H4 (cell line): ENCODE measurements around the gene LETMD1. TPM values are rescaled to one million over a fixed set of nuclear protein-coding genes. Genes with fewer than 3 reads are reported as not detected.

ENCODE experiments used
- DNase-seq: peaks from one replicate; pipeline ENCODE4 v3.0.0-alpha.2; 2015; ENCODE audit warnings: low spot score
- total RNA-seq: library from RNA; depleted of rRNA; stranded (reverse); fragments of >200 nt; shearing (Covaris generic); gene quantifications from 2 replicates; pipeline ENCODE4 v1.2.3, GENCODE V29; 2014

The LETMD1 gene
- total RNA-seq, 1 experiment from 2014 or later = 32.1 TPM

- peak; percentile 91 for DNase-seq
These were observed 22.1 kb upstream of the LETMD1 start, which contains the start of gene SLC11A2 for GRCh38 chr12:51025836-51026638. Gene SLC11A2, minus strand, starts transcription at chr12:51026384. Its CDS starts 15,656 bp downstream, at chr12:51010728.

- DNase-seq = no peak
These were observed 20.7 kb upstream of the LETMD1 start for GRCh38 chr12:51027342-51027835.

GRCh38 chr12:51028126-51028812 is 19.9 kb upstream of the LETMD1 start:
- peak; percentile 30 for DNase-seq

GRCh38 chr12:51028813-51029150 is 19.3 kb upstream of the LETMD1 start:
- no peak for DNase-seq

- no peak for DNase-seq
These were observed 15.1 kb upstream of the LETMD1 start for GRCh38 chr12:51033048-51033447.

- no peak for DNase-seq
These were observed 14.6 kb upstream of the LETMD1 start for GRCh38 chr12:51033457-51034089.

- no peak for DNase-seq
These were observed 11.8 kb upstream of the LETMD1 start for GRCh38 chr12:51036279-51036678.

GRCh38 chr12:51048661-51049251 is 629 bp downstream of the LETMD1 start:
- DNase-seq = no peak

GRCh38 chr12:51049525-51049924 is 1.4 kb downstream of the LETMD1 start:
- DNase-seq = no peak

GRCh38 chr12:51051787-51052186 is 3.7 kb downstream of the LETMD1 start:
- DNase-seq = no peak

- no peak for DNase-seq
These were observed 6.9 kb downstream of the LETMD1 start for GRCh38 chr12:51055060-51055459.

- DNase-seq = peak; percentile 16
These were observed 8.1 kb downstream of the LETMD1 start for GRCh38 chr12:51056242-51056641.

GRCh38 chr12:51059086-51059485 is 11.0 kb downstream of the LETMD1 start:
- no peak for DNase-seq

GRCh38 chr12:51062631-51063397 is 14.7 kb downstream of the LETMD1 start:
- DNase-seq = no peak

- no peak for DNase-seq
These were observed 17.4 kb downstream of the LETMD1 start for GRCh38 chr12:51065530-51065929.

GRCh38 chr12:51067229-51067628 is 19.1 kb downstream of the LETMD1 start:
- DNase-seq = no peak

GRCh38 chr12:51067771-51068170 is 19.6 kb downstream of the LETMD1 start:
- no peak for DNase-seq

GRCh38 chr12:51070004-51070403 is 21.9 kb downstream of the LETMD1 start:
- peak; percentile 67 for DNase-seq

- DNase-seq = no peak
These were observed 23.5 kb downstream of the LETMD1 start for GRCh38 chr12:51071663-51072062.

- DNase-seq = no peak
These were observed 27.3 kb downstream of the LETMD1 start for GRCh38 chr12:51075390-51075789.

GRCh38 chr12:51076236-51076930 is 28.3 kb downstream of the LETMD1 start:
- DNase-seq = no peak
